Endothelial cell of umbilical vein (primary cell): ENCODE data around the gene EFNA5. TPM values are rescaled to one million over a fixed set of nuclear protein-coding genes. Genes with fewer than 3 reads are reported as not detected.

Experiments
- Bru-seq: library from RNA; stranded (reverse); fragments of 400-500 nt; gene quantifications from one replicate; lab custom pipeline; 2021; lab: Mats Ljungman, UMichigan
- BruChase-seq, 2 experiments: library from RNA; stranded (reverse); fragments of 400-500 nt; gene quantifications; one replicate each; lab custom pipeline; 2021; lab: Mats Ljungman, UMichigan
- BruUV-seq: library from RNA; stranded (reverse); fragments of 400-500 nt; replicated peaks from 2 replicates; lab custom pipeline; 2021; lab: Mats Ljungman, UMichigan
- CTCF ChIA-PET: fragments of 300-600, 350-600 bp; sonication (Branson Sonifier 250); formaldehyde crosslinking; loops from one replicate; lab custom pipeline; 2021; ENCODE audit warnings: antibody characterized with exemption, inconsistent platforms; lab: Charles Lee
- POLR2A ChIA-PET: fragments of 300-600, 350-600 bp; sonication (Branson Sonifier 250); formaldehyde crosslinking; loops from one replicate; lab custom pipeline; 2021; ENCODE audit warnings: antibody characterized with exemption, inconsistent platforms; lab: Charles Lee
- DNase-seq: peaks from one replicate; pipeline ENCODE4 v3.0.0-alpha.2; 2011; ENCODE audit warnings: low read depth, low spot score
- FAIRE-seq: peaks from 2 replicates; lab custom pipeline; 2011; peaks lifted over from hg19 to GRCh38; lab: Jason Lieb, UNC
- H2AFZ ChIP-seq: 2 replicates; pipeline ENCODE4 v1.6.0; 2012; ENCODE audit warnings: low read depth, low read length, control low read depth, inconsistent platforms
- H3K27ac ChIP-seq: 2 replicates; pipeline ENCODE4 v1.5.1; 2011; ENCODE audit warnings: low read depth, mild to moderate bottlenecking, control low read depth, low read length, moderate library complexity; ENCODE audit not compliant: insufficient read depth
- H3K27me3 ChIP-seq, 2 experiments: 2 replicates each; pipeline versions ENCODE4 v1.6.0 to v1.6.1; 2011; ENCODE audit warnings: low read length in 2 of 2, mixed read lengths in 1 of 2; ENCODE audit not compliant: control insufficient read depth in 2 of 2, insufficient read depth in 2 of 2
- H3K36me3 ChIP-seq, 2 experiments: 2 replicates in 1 of 2; 3 replicates in 1 of 2; pipeline ENCODE4 v1.5.1; 2011; ENCODE audit warnings: low read length in 2 of 2, mild to moderate bottlenecking in 1 of 2, moderate library complexity in 1 of 2; ENCODE audit not compliant: control insufficient read depth in 2 of 2, insufficient read depth in 2 of 2; ENCODE audit errors: extremely low read depth in 1 of 2
- H3K4me1 ChIP-seq: 3 replicates; pipeline ENCODE4 v1.5.1; 2011; ENCODE audit warnings: mild to moderate bottlenecking, low read length; ENCODE audit not compliant: control insufficient read depth, insufficient read depth; ENCODE audit errors: extremely low read depth
- H3K4me2 ChIP-seq: 2 replicates; pipeline ENCODE4 v1.6.1; 2011; ENCODE audit warnings: low read length, control low read depth, mixed read lengths; ENCODE audit not compliant: insufficient read depth
- H3K4me3 ChIP-seq, 3 experiments: fragments of 200-600 bp in 1 of 3; sonication (generic), shearing (Covaris generic) in 1 of 3; replicated peaks in 1 of 3; 2 replicates each; pipeline ENCODE4 v1.5.1; 2011 to 2016; ENCODE audit warnings: control low read depth in 3 of 3, low read length in 3 of 3, mild to moderate bottlenecking in 2 of 3, inconsistent platforms in 1 of 3, low read depth in 1 of 3, moderate library complexity in 1 of 3; ENCODE audit not compliant: insufficient read depth in 1 of 3
- H3K79me2 ChIP-seq: 2 replicates; pipeline ENCODE4 v1.6.0; 2012; ENCODE audit warnings: low read length, inconsistent platforms; ENCODE audit not compliant: control insufficient read depth, insufficient read depth
- H3K9ac ChIP-seq: replicated peaks from 2 replicates; pipeline ENCODE3; 2011; ENCODE audit warnings: low read length, control low read depth; ENCODE audit not compliant: insufficient read depth; ENCODE audit errors: extremely low read depth
- H3K9me1 ChIP-seq: replicated peaks from 3 replicates; pipeline ENCODE4 v1.6.0; 2011; ENCODE audit warnings: mild to moderate bottlenecking, low read length; ENCODE audit not compliant: control insufficient read depth, insufficient read depth; ENCODE audit errors: extremely low read depth
- H3K9me3 ChIP-seq: replicated peaks from 2 replicates; pipeline ENCODE4 v1.5.1; 2012; ENCODE audit warnings: low read length, inconsistent platforms; ENCODE audit not compliant: control insufficient read depth, insufficient read depth
- H4K20me1 ChIP-seq: replicated peaks from 2 replicates; pipeline ENCODE3; 2011; ENCODE audit warnings: mild to moderate bottlenecking, low read length; ENCODE audit not compliant: control insufficient read depth, insufficient read depth; ENCODE audit errors: extremely low read depth
- EZH2 ChIP-seq: IDR thresholded peaks from 2 replicates; pipeline ENCODE4 v1.6.1; 2012; ENCODE audit warnings: borderline replicate concordance, low read depth, mild to moderate bottlenecking, moderate library complexity, low read length, inconsistent platforms; ENCODE audit not compliant: severe bottlenecking
- FOS ChIP-seq: IDR thresholded peaks from 2 replicates; pipeline ENCODE4 v1.6.1; 2011; ENCODE audit warnings: mild to moderate bottlenecking, low read length, moderate library complexity, borderline replicate concordance; ENCODE audit not compliant: insufficient read depth
- GATA2 ChIP-seq: IDR thresholded peaks from 2 replicates; pipeline ENCODE4 v1.7.0; 2011; ENCODE audit warnings: low read depth, mild to moderate bottlenecking, moderate library complexity, mixed read lengths, low read length; ENCODE audit not compliant: insufficient read length, insufficient read depth
- JUN ChIP-seq: IDR thresholded peaks from 2 replicates; pipeline ENCODE4 v1.6.1; 2011; ENCODE audit warnings: borderline replicate concordance, low read depth; ENCODE audit not compliant: insufficient read length, insufficient read depth
- MYC ChIP-seq: IDR thresholded peaks from one replicate; pipeline ENCODE4 v1.6.1; 2011; ENCODE audit warnings: mild to moderate bottlenecking, low read depth, low read length
- POLR2A ChIP-seq: IDR thresholded peaks from 2 replicates; pipeline ENCODE4 v1.6.1; 2012; ENCODE audit warnings: low read depth, mild to moderate bottlenecking, control low read depth, low read length
- POLR2AphosphoS5 ChIP-seq: IDR thresholded peaks from 2 replicates; pipeline ENCODE4 v1.6.1; 2012; ENCODE audit warnings: low read depth, mild to moderate bottlenecking, control low read depth, low read length, moderate library complexity; ENCODE audit not compliant: insufficient read depth
- dilution Hi-C: fragments of 300-500 bp; cut with MboI; formaldehyde crosslinking; loops from one replicate; pipeline ENCODE4 v1.15.0; 2019; ENCODE audit warnings: low sequenced_read_pairs; ENCODE audit not compliant: extremely low pct_ligation_motif_present
- intact Hi-C: fragments of 100-400 bp; cut with micrococcal nuclease; formaldehyde crosslinking; loops from one replicate; pipeline ENCODE4 v1.10.0; 2022
- long read RNA-seq: library from polyadenylated mRNA; stranded (forward); transcript quantifications from one replicate; pipeline ENCODE4 v2.0.0, GENCODE V29; 2021
- polyA minus RNA-seq, 3 experiments: library from RNA; depleted of rRNA, polyadenylated mRNA; stranded (reverse); fragments of >200 nt; gene quantifications; 1 replicate in 1 of 3; 2 replicates in 2 of 3; pipeline ENCODE4 v1.2.3, GENCODE V29; 2011
- polyA plus RNA-seq, 4 experiments: library from polyadenylated mRNA; depleted of rRNA in 3 of 4; stranded (reverse) in 3 of 4; unstranded in 1 of 4; fragments of >200 nt; gene quantifications; 2 replicates each; pipeline versions ENCODE4 v1.2.1 to v1.2.3, GENCODE V29; 2011 to 2012; ENCODE audit warnings: missing spikeins in 1 of 4
- total RNA-seq: library from RNA; stranded (reverse); gene quantifications from 2 replicates; pipeline ENCODE4 v1.2.3, GENCODE V29; 2021
- TF ChIP-seq, protein P1 (sequence below): IDR thresholded peaks from 2 replicates; pipeline ENCODE4 v1.6.1; 2011; ENCODE audit not compliant: insufficient read depth, insufficient read length
- TF ChIP-seq, protein P2 (sequence below), 2 donors: IDR thresholded peaks; 1 replicate in 1 of 2; 2 replicates in 1 of 2; pipeline ENCODE4 v1.5.1; 2011; ENCODE audit warnings: low read length in 2 of 2, mild to moderate bottlenecking in 2 of 2, moderate library complexity in 2 of 2, control low read depth in 1 of 2, inconsistent platforms in 1 of 2, low read depth in 1 of 2; ENCODE audit not compliant: insufficient read depth in 1 of 2; ENCODE audit errors: extremely low read depth in 1 of 2

EFNA5 gene
- total RNA-seq = 22.1 and 22.6 TPM in 2 replicates
- polyA plus RNA-seq = 9.9 and 13.6 TPM in 2 replicates
- 7.1 and 8.8 TPM in 2 replicates for polyA plus RNA-seq (2011; cell fraction: cytosol; rRNA removed)
- 14.3 and 17.1 TPM in 2 replicates for polyA plus RNA-seq (2011; cell fraction: nucleus; rRNA removed)
- 6.3 and 10.6 TPM in 2 replicates for polyA plus RNA-seq (2012)
- polyA minus RNA-seq = 30.5 and 31.4 TPM in 2 replicates
- 8.0 TPM for polyA minus RNA-seq (2011; cell fraction: cytosol; rRNA and poly(A)+ RNA removed)
- 44.3 and 44.4 TPM in 2 replicates for polyA minus RNA-seq (2011; cell fraction: nucleus; rRNA and poly(A)+ RNA removed)
- percentile 82 among the genes with signal in this experiment for Bru-seq, nascent RNA
- percentile 66 among the genes with signal in this experiment for BruChase-seq, experiment 1, labeled RNA remaining after a 6-hour chase
- percentile 75 among the genes with signal in this experiment for BruChase-seq, experiment 2, labeled RNA remaining after a 2-hour chase
- long read RNA-seq, full-length matches to known transcripts = 1 of 9 reads
- long read RNA-seq, partial matches to known transcripts = 0 of 9 reads
- long read RNA-seq, other reads (novel, unspliced or antisense) = 8 of 9 reads

DNA sequence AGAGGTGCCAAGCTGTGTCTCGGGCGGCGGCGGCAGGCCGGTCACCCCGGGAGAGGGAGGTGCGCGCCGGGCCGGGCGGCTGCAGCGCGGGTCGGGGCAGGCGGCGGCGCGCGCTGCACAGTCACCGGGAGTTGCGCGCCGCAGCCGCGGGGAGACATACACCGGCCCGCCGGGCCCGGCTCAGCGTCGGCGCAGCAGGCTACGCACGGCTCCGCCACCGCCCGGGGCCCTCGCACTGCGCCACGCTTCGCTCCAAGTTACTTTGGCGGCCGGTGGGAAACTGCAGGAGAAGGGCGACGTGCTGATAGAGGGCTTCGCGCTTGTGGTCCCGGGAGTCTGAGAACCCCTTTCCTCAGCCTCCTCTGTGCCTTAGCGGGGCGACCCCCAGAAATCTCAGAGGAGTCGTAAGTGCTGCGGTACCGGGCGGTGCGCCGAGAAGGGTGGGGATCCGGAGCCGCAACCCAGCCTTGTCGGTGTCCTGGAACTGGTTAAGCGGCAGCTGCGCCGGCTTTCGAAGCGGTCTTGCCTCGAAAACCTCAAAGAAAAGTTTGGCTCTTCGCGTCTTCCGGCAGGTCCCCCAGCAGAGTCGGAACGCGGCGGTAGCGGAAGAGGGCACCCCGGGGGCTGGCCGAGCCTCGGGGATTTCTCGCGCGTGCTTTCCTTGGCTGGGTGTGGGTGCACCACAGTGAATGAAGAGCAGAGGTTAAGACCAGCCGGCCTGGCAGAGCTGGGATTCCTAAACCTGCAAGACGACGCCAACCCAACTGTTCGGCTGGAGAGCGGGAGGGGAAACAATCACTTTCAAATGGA, at the start of gene EFNA5:
EFNA5 (minus strand) TSS at position 6 of the 810 bp plus-strand sequence.
- ChIA-PET POLR2A (no interaction called here), CTCF (interaction anchor here (0.6 to 1.8 kb wide), 7 partner anchors 99 to 1402 kb away, joined by 3 to 14 read pairs (median 4); no protein-coding TSS in a partner anchor)
- FAIRE-seq = peak; percentile 70
- BruUV-seq = no TSS peak
- peak within 1 kb of the TSS; percentile 90 for H3K4me2 ChIP-seq
- no peaks in the 10 kb centered on the region for H4K20me1 ChIP-seq
- H3K79me2 ChIP-seq = peaks cover 36% of the 10 kb centered on the region
- H3K4me3 ChIP-seq = peak within 1 kb of the TSS; percentile 15 to 78 (median 45)
- DNase-seq = peak; percentile 65
- peak within 1 kb of the TSS; percentile 46 for H3K27ac ChIP-seq
- intact Hi-C loops = loop anchor here (1.0 to 10.0 kb wide), 5 partner anchors 304 to 934 kb away; no protein-coding TSS in a partner anchor
- H2AFZ ChIP-seq = peak within 1 kb of the TSS; percentile 88
- no peaks in the 10 kb centered on the region for H3K27me3 ChIP-seq
- no peaks in the 10 kb centered on the region for H3K9me1 ChIP-seq
- peak within 1 kb of the TSS; percentile 84 for H3K9ac ChIP-seq
- H3K9me3 ChIP-seq = no peaks in the 10 kb centered on the region
- TF ChIP-seq, protein P1, sequence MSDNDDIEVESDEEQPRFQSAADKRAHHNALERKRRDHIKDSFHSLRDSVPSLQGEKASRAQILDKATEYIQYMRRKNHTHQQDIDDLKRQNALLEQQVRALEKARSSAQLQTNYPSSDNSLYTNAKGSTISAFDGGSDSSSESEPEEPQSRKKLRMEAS = no peak
- TF ChIP-seq GATA2 = no peak
- TF ChIP-seq POLR2AphosphoS5 = no peak
- TF ChIP-seq, protein P2, sequence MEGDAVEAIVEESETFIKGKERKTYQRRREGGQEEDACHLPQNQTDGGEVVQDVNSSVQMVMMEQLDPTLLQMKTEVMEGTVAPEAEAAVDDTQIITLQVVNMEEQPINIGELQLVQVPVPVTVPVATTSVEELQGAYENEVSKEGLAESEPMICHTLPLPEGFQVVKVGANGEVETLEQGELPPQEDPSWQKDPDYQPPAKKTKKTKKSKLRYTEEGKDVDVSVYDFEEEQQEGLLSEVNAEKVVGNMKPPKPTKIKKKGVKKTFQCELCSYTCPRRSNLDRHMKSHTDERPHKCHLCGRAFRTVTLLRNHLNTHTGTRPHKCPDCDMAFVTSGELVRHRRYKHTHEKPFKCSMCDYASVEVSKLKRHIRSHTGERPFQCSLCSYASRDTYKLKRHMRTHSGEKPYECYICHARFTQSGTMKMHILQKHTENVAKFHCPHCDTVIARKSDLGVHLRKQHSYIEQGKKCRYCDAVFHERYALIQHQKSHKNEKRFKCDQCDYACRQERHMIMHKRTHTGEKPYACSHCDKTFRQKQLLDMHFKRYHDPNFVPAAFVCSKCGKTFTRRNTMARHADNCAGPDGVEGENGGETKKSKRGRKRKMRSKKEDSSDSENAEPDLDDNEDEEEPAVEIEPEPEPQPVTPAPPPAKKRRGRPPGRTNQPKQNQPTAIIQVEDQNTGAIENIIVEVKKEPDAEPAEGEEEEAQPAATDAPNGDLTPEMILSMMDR (IDR thresholded peaks at IDR 0.05; ENCODE audit: extremely low read depth in 1 of 2, insufficient read depth in 1 of 2, low read depth in 1 of 2, low read length in 2 of 2) = no peak
- TF ChIP-seq JUN = no peak
- TF ChIP-seq POLR2A = no peak
- no peak for TF ChIP-seq EZH2
- no peak for TF ChIP-seq FOS
- TF ChIP-seq MYC = no peak
- peaks cover 3% of the 10 kb centered on the region for H3K4me1 ChIP-seq
- dilution Hi-C loops = no loop called here
- H3K36me3 ChIP-seq = no peaks in the 10 kb centered on the region
